GM21367 (cell line): ENCODE results near the gene ARHGAP20.

ENCODE experiments used
- ATAC-seq: cut with Tn5 transposase; IDR thresholded peaks from one replicate; pipeline ENCODE4 v1.9.1; 2021; ENCODE audit not compliant: unreplicated experiment

Gene ARHGAP20

DNA sequence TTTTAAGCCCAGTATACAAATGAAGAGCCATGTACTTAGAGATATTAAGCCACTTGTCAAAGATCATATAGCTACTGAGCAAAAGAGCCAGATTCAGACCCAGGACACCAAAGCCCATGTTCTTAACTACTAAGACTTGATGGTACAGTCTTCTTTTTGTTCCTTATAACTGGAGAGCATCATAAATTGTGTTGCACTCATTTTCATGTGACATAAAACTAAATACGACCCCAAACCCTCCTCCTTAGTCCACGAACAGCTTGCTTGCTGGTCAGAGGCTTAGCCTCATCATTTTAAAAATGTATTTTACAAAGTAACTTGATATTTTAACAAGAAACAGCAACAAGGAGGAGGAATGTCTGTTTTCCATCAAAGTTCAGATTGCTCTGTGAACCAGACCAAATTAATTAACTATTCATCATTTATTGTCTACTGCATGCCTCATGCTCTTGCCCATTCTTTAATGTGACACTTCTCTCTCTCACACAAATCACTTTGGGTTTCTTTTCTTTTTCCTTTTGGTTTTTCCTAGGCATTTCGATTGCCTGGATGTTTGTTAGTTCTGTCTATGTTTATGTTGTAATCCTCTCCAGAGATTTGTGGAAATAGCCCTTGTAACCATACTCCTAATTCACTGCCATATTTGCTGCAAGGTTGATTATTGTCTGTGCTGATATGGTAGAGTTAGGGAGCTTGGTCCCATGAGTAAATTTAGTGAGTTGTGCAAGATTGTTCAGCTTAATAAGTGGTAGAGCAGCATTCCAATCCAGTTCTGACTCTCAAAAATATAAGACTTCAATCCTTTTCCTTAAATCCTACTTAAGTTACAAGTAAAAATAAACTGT is 8.4 kb upstream of the ARHGAP20 start:
- no peak for ATAC-seq

DNA sequence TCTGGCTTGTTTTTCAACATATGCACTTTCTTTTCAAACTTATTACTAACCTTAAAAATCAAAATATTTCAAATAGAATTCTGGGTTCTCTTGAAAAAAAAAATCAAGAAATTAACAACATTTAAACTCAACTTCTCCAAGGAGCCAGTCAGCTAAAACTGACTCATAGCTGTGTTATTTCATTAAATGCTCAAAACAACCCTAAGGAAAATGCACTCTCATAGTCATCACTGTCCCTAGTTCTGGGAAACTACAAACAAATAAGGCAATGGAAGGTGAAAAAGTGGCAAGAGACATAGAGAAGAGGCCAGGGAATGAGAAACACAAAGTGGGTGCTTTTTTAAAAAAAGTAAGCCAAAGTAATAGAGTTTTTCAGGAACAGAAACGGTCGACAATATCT is 4.1 kb upstream of the ARHGAP20 start:
- ATAC-seq, result no peak

DNA sequence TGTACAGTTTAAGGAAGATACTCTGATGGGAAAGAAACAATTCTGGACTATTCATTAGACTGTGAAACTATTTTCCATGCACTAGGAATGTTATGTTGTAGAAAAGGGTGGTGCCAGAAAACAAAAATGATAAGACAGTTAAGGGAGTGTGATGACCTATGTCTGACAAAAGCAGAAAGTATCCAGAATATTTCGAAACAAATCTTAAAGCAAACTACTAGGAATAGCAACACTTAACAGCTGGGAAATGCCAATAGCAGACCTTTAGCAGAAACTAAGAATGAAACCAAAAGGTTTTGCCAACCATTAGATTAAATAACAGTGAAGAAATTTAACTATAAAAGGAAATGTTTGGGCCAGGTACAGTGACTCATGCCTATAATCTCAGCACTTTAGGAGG is 3.3 kb upstream of the ARHGAP20 start:
- no peak for ATAC-seq

- ATAC-seq, result no peak
Measured at GRCh38 chr11:110713449-110713776, 1.2 kb upstream of the ARHGAP20 start.

- no peak for ATAC-seq
Measured at GRCh38 chr11:110712659-110713448, 617 bp upstream of the ARHGAP20 start.

- no peak for ATAC-seq
Measured at GRCh38 chr11:110711448-110711775, 825 bp downstream of the ARHGAP20 start.

DNA sequence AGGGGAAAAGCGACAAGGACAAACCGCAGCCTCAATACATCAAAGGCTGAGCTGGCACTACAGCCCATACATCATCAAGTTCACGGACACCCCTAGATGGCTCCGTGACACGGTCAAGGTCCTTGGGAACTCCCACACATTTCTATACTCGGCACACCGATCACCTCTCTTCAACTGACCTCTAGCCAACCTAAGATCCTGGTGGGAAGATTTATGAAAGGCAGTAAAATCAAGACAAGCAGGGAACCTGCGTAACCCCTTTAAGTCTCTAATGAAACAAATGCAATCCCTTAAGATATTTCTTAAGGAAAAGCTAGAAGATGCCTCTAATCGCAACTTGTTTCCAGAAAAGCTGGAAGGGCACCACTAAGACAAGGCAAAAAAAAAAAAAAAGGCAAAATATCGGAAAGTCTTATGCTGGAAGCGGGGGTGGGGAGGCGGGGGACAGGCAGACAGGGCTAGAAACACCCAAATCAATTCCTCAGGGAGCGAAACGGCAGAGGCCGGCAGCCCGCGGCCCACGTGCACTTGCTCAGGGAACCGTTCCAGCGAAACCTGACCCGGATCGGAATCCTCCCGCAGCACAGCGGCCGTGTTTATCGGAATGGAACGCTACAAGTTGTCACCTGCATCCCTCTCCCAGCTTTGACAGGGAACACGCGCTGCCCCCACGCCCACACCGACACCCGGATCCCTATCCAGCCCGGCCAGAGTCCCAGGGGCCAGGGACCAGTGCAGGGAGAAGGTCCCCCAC is 1.4 kb downstream of the ARHGAP20 start:
- ATAC-seq, result no peak

DNA sequence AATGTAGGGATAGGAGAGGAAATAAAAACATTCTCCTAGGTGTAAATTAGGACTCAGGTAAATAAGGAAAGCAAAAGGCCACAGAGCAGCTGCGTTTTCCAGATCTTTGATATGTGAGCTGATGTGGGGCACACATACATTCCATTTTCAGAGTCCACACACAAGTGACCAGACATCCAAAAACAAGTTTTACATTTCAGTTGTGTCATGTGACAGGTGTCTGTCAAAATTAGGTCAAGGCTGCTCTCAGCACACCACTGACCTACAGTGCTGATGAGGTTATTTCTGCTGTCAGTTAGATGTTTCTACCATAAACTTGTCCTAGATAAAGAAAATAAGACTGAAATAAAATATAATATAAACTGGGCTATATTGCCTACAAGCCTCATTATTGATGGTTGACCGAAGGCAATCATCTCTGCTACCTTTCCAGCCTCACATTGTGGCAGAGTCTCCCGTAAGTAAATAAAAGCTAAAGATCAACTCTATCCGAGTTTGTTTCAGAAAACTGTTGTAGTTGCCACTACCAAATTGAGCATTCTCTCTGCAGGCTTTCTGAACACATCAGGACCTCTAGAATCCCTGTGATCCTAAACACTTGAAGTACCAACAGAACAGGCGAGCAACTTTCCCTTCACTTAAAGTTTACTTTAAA is 7.9 kb downstream of the ARHGAP20 start:
- no peak for ATAC-seq

DNA sequence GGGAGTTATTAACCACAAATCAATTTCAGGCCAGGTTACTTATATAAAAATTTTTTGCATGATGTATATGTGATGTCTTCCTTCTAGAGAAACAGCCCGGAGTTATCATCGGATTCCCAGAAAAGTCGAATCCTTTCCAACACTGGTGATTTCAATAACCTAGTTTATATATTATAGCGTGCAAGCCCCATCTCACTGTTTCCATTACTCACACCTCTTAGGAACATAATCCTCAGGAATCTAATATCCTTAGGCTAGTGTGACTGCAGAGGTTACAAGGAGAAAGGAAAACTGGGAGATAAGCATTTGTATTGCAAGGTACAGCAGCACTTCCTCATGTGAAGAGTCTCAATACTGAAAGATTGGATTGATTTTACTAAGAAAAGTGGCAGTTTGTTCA is 20.3 kb downstream of the ARHGAP20 start:
- no peak for ATAC-seq

- ATAC-seq, result no peak
Measured at GRCh38 chr11:110689306-110689705, 22.9 kb downstream of the ARHGAP20 start.

DNA sequence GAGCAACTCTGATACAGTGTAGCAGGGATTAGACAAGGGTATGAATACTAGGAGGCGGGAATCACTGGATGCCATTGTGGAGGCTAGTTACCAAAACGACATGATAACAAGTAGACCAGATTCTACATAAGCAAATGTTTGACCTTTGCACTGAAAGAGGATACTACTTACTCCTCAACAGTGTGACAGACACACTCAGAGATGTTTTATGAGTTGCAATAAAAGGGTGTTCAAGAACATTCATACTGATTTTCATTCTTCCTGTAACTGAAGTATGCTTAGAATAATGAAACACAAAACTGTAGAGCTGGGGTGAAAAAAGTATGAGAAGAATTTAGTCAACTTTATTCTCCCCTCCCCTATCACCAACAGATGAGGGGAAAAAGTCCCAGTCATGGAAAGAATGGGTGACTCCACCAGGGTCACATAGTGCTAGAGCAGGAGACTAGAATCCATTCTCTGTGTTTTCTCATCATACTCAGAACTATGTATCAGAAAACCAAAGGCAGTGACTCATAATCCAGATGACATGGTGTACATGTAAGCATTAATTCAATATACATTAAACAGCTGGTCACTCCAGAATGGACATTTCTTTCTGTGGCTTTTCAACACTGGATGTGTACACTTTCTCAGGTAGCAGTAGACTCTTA is 32.8 kb downstream of the ARHGAP20 start:
- ATAC-seq, result no peak

- no peak for ATAC-seq
Measured at GRCh38 chr11:110675548-110675947, 36.7 kb downstream of the ARHGAP20 start.

- ATAC-seq, result no peak
Measured at GRCh38 chr11:110665689-110666465, 46.4 kb downstream of the ARHGAP20 start.

DNA sequence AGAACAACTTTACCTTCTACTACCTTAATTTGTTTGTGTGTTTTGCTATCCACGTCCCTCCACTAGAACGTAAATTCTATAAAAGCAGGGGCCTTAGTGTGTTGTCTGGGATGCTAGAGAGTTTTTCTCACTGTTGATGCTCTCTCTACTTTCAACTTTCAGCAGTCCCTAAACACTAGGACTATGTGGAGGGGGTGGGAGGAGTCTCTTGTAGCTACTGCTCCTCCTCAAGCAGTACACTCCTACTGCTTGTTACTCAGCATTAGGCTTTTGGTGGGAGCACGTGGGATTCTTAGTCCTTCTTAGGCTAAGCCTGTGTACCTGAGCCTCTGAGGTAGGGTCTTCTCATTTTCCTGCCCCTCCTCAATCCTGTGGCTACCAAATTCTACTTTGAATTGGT is 56.3 kb downstream of the ARHGAP20 start:
- ATAC-seq, result no peak

- no peak for ATAC-seq
Measured at GRCh38 chr11:110654456-110654855, 57.8 kb downstream of the ARHGAP20 start.

- ATAC-seq, result no peak
Measured at GRCh38 chr11:110645253-110645652, 67.0 kb downstream of the ARHGAP20 start.

DNA sequence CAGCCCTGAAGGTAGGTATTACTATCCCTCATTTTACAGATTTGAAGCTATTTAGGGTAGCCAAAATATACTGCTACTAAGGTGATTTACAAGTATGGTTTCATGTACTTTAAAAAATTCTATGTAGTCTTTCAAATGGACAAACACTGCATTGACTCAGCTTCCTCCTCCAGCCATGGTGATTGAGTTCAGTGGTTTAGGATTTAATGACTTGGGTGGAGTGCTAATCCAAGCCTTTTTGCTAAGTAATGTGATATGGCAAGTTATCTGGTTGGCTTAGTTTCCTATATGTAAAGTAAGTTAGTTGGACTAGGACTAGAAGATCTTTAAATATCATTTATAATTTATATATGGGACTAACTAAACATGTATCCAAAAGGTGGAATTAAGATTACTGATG is 77.9 kb downstream of the ARHGAP20 start:
- no peak for ATAC-seq

DNA sequence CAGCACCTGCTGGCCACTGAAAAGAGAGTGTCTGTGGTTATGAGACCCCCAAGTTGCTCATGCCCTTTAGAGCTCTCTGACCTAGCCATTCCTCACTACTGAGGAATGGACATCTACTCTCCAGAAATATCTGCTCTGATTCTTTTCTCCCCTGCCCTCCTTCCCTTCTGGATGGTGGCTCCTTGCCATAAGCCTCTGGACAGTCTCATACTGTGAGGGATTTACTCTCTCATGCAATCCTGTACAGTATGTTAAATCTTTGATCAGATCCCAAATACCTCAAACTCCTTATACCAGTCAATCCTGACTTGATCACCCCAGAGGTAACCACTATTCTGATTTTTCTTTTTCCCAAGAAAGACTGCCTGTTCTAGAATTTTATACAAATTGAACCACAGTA is 80.7 kb downstream of the ARHGAP20 start:
- ATAC-seq, result no peak

GRCh38 chr11:110629594-110629993 is 82.6 kb downstream of the ARHGAP20 start:
- ATAC-seq, result no peak

DNA sequence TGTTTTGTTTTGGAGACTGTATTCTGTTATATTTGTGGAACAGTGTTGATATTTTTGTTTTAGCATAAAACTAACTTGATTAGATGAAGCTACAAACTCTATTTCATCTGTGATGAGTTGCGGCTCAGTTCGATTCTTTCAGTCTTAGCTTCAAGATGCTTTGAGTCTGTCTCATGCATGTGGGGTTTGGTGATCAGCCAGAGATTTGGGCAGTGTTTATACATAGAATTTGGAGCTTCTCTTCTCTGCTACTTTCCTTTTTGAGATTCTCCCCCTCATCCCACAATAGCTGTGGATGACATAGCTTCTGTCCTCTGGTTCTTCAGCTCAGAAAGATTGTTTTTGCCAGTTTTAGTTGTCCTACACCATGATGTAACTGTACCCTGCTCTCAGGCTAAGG is 90.4 kb downstream of the ARHGAP20 start:
- no peak for ATAC-seq
